Cardiac fibroblast (primary cell): Measurements from ENCODE around the gene PCTP.

ENCODE experiments used
- DNase-seq, 2 donors: peaks; one replicate each; pipeline versions ENCODE4 v3.0.0 to v3.0.0-alpha.2; 2010; ENCODE audit warnings: low read depth in 2 of 2
- H3K4me3 ChIP-seq, 2 donors: replicated peaks in 1 of 2; 1 replicate in 1 of 2; 2 replicates in 1 of 2; pipeline ENCODE4 v1.5.1; 2011; ENCODE audit warnings: low read depth in 2 of 2, low read length in 2 of 2, mild to moderate bottlenecking in 2 of 2, moderate library complexity in 1 of 2
- TF ChIP-seq, protein P1 (sequence below): IDR thresholded peaks from one replicate; pipeline ENCODE4 v1.5.1; 2011; ENCODE audit warnings: low read depth, mild to moderate bottlenecking, low read length, inconsistent platforms

PCTP gene

DNA sequence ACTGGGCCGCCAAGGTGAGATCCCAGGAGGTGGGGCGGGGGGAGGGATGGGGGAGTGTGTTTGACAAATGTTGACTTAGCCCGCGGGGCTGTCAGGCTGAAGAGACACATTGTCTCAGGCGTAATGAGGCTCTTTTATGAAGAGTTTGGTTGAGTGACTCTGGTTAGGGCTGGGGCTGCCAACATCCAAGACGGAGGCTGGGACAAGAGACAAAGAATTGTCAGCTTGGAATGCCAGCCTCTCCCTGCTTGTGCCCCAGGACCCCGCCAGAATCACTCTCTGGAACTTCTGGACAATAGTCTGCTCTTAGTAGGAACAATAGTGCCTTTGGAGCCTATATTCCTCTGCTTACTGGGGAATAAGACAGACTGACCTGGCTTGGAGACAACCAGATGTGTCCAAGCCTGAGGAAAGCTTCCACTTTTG, 24.0 kb downstream of the PCTP start:
- DNase-seq: no peak
- no peak overlapping the region for H3K4me3 ChIP-seq
- TF ChIP-seq, protein P1, sequence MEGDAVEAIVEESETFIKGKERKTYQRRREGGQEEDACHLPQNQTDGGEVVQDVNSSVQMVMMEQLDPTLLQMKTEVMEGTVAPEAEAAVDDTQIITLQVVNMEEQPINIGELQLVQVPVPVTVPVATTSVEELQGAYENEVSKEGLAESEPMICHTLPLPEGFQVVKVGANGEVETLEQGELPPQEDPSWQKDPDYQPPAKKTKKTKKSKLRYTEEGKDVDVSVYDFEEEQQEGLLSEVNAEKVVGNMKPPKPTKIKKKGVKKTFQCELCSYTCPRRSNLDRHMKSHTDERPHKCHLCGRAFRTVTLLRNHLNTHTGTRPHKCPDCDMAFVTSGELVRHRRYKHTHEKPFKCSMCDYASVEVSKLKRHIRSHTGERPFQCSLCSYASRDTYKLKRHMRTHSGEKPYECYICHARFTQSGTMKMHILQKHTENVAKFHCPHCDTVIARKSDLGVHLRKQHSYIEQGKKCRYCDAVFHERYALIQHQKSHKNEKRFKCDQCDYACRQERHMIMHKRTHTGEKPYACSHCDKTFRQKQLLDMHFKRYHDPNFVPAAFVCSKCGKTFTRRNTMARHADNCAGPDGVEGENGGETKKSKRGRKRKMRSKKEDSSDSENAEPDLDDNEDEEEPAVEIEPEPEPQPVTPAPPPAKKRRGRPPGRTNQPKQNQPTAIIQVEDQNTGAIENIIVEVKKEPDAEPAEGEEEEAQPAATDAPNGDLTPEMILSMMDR: no peak

GRCh38 chr17:55776271-55776670, 25.4 kb downstream of the PCTP start:
- TF ChIP-seq, protein P1: no peak
- H3K4me3 ChIP-seq: no peak overlapping the region
- no peak for DNase-seq

DNA sequence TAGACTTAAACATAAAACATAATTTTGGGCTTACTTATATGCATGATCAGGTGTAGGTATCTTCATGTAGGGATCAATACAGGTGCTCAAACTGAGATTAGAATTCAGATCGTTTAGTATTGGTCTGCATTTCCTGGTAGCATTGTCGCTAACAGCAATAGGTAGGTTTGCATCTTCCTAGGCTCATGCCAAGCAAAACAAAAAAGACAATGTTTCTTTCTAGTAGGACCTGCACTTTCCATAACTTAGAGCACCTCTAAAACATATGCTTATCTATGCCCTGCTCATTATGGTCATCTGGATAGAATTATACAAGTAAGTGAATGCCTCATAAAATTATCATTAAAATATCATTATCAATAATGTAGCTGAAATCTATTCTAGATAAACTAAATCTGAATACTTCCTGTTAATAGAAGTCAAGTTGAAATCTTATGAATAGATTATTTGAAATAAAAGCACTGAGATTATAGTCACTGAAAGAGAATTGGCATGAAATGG, 26.7 kb downstream of the PCTP start:
- TF ChIP-seq, protein P1: no peak
- H3K4me3 ChIP-seq: no peak overlapping the region
- DNase-seq: no peak

- TF ChIP-seq, protein P1: no peak
- H3K4me3 ChIP-seq: no peak overlapping the region
- no peak for DNase-seq
These were observed 27.7 kb downstream of the PCTP start for GRCh38 chr17:55778389-55779118.

GRCh38 chr17:55783684-55784245, 32.9 kb downstream of the PCTP start:
- TF ChIP-seq, protein P1: no peak
- no peak overlapping the region for H3K4me3 ChIP-seq
- peak; percentile 52 to 69 for DNase-seq

DNA sequence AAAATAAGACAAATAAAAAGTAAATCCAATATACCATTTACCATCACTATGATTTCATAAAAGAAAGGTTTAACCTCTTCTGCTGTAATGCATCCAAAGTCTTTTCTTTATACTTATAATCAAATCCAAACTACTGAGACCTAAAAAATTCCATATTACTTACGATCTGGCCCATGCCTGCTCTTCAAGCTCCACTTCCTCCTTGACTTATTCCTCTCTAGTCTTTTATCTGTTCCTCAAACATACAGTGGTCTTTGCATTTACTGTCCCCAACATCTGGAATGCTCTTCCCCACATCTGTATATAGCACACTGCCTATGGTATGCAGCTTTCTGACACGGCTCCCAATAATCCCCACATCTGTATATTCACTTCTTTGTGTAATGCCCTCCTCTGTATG, 33.8 kb downstream of the PCTP start:
- DNase-seq: no peak
- TF ChIP-seq, protein P1: no peak
- H3K4me3 ChIP-seq: no peak overlapping the region
